ENCODE results near the gene SPRY2.
"Not testable (repeated sequence)": the region's sequence is repeated elsewhere in the genome, so short reads cannot be mapped to it uniquely, and the experiment has no call there.

SPRY2 gene

DNA sequence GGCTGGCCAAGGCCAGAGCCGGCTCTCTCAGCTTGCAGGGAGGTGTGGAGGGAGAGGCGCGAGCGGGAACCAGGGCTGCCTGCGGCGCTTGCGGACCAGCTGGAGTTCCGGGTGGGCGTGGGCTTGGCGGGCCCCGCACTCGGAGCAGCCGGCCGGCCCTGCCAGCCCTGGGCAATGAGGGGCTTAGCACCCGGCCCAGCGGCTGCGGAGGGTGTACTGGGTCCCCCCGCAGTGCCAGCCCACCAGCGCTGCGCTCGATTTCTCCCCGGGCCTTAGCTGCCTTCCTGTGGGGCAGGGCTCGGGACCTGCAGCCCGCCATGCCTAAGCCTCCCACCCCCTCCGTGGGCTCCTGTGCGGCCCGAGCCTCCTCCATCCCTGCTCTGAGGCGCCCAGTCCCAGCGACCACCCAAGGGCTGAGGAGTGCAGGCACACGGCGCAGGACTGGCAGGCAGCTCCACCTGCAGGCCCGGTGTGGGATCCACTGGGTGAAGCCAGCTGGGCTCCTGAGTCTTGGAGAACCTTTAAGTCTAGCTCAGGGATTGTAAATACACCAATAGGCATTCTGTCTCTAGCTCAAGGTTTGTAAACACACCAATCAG is 14.7 kb upstream of the SPRY2 start:
- not testable (repeated sequence) for DNase-seq (ENCODE audit: low read depth in 2 of 3, low spot score in 2 of 3)

DNA sequence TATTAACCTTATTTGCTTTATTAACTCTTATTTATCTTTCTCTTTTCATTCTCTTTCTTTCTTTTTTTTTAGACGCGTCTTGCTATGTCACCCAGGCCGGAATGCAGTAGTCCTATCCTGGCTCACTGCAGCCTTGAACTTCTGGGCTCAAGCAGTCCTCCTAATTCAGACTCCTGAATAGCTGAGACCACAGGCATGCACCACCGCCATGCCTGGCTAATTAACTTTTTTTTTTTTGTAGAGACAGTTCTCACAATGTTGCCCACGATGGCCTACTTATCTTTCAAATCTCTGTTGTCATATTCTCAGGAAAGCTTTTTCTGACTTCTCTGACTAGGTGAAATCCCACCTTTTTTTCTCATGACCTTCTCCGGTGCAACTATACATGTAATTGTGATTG is 7.8 kb upstream of the SPRY2 start:
- DNase-seq (ENCODE audit: low read depth in 2 of 3, low spot score in 2 of 3), result no peak

DNA sequence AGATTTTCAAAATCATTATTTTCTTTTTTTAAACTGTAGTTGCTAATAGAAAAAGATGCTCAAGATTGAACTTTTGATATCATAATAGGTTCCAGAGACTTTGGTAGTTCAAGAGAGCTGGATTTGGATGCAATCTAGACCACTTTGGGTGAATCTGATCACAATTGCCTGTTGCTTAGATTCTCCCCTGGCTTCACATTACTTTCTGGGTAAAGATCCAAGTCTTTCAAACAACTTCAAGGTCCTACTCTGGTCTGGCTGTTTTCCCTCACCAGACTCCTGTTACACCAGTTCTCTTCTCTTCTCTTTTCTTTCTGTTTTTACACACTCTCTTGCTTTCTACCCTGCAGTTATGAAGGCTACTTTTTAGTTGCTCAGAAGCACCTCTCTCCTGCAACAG is 7.4 kb upstream of the SPRY2 start:
- DNase-seq (ENCODE audit: low read depth in 2 of 3, low spot score in 2 of 3), result no peak

DNA sequence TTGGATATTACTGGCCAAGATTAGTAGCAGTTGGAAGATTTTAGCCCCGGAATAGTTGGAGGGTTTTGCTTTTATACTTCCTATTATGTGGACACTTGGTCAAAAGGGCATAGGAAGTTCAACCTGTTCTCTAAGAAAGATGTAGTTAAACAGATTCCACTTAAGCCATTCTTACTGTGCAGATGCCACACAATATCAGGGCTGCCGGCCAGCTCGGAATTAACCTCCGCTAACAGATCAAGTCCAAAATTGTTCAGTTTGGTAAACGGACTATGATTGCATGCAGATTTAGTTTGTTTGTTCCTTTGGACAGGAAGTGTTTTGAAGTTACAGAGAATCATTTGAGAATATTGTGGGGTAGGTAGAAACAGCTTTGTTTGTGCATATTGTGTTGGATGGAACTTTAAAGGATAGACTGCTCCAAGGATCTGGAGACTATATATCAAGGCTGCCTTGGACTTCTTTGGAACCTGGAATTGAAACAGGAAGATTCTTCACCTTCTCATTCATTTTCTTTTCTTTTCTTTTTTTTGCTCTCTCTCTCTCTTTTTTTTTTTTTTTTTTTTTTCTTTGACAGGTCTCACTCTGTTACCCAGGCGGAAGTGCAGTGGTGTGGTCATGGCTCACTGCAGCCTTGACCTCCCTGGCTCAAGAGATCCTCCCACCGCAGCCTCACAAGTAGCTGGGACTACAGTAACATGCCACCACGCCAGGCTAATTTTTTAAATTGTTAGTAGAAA is 5.0 kb upstream of the SPRY2 start:
- no peak for DNase-seq (ENCODE audit: low read depth in 2 of 3, low spot score in 2 of 3)

DNA sequence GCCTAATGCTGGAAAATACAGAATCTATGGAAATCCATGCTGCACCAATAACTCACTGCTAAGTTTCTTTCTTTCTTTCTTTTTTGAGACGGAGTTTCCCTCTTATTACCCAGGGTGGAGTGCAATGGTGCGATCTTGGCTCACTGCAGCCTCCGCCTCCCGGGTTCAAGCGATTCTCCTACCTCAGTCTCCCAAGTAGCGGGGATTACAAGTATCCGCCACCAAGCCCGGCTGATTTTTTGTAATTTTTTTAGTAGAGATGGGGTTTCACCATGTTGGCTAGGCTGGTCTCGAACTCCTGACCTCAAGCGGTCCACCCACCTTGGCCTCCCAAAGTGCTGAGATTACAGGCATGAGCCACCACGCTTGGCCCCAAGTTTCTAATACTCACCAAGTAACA is 3.1 kb upstream of the SPRY2 start:
- not testable (repeated sequence) for DNase-seq (ENCODE audit: low read depth in 2 of 3, low spot score in 2 of 3)

DNA sequence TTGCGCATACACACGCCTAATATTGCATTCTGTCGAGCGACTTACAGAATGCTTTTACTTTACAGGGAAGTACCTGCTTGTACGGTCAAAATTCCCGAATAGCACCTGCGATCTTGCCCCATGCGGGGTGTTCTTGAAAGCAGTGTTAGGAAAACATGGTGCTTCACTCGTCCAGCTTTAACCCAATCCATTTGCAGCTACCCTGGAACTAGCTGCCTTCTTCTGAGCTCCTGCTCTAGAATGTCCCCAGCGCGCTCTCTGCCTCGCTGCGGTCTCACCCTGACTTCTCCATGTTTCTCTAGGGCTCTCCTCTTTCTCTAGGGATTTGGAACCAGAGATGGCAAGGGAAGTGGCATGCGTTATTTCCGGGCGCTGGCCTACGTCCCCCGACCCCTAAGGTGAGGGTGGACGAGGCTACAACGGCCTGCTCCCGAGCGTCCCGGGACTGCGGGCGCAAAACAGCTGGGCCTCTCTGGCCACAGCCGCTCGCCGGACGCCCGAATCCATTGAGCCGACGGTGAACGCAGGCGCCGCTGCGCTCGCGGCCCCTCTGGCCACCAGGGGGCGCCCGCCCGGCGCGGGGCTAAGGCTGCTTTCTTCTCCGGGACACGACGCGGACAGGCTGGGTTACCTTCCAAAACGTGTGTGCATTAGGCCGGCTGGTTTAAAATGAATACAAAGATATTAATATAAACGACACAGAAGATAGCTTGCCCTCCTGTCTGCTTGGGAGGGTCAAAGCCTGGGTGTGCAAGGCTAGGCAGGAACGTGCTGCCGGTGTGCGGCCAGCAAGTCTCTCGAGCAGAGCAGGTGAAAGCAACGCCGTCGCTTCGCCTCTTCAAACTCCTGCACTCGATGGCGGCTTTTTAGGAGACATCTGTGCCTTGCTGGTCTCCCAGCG is 1.8 kb upstream of the SPRY2 start:
- DNase-seq (ENCODE audit: low read depth in 2 of 3, low spot score in 2 of 3), result peak in 2 of 3 experiments; percentile 52 to 62

DNA sequence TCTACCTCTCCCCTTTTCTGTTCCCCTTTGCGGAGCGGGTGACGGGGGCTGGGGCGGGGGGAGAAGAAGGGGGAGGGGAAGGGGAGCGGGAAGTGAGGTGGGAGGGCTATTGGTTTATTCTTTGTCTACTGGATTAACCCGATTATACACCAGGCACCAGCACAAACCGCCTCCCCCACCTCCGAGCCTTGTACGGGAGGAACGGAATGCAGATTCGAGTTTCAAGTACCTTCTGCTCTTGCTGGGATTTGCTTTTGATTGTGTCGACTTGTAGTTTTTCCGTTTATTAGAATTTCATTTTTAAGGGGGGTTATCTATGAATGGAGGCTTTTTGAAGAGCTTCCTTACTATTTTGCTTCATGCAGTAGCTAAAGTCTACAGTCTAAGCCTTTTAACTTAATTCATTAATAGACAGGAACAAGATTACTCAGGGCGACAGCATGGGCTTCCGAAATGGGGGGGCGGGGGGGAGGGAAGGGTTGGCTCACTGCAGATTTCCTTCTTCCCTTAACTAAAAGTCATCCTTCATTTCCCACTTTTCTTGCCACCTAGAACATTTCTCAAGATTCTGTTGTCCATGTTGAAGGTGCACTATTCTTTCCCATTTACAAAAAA is 937 bp upstream of the SPRY2 start:
- no peak for DNase-seq (ENCODE audit: low read depth in 2 of 3, low spot score in 2 of 3)

DNA sequence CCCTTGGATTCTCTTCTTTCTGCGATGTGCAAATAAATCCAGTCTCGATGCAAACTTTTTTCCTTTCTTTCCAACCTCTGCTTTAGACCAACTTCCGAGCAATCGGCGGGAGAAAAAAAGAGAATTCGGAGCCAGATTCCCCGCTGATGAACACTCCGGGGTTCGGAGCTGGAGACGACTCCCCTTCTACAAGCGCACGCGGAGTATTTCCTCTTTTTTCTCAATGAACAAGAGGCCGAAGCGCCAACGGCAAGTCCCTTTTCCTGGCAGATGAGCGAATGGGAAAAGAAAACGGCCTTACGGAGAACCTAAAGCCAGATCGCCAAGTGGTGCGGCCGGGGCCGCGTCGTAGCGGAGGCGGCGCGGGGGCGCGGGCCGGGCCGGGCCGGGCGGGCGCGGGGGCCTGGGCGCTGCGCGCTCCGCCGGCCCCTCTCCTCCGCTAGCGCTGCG is 250 bp downstream of the SPRY2 start:
- DNase-seq (ENCODE audit: low read depth in 2 of 3, low spot score in 2 of 3), result no peak

DNA sequence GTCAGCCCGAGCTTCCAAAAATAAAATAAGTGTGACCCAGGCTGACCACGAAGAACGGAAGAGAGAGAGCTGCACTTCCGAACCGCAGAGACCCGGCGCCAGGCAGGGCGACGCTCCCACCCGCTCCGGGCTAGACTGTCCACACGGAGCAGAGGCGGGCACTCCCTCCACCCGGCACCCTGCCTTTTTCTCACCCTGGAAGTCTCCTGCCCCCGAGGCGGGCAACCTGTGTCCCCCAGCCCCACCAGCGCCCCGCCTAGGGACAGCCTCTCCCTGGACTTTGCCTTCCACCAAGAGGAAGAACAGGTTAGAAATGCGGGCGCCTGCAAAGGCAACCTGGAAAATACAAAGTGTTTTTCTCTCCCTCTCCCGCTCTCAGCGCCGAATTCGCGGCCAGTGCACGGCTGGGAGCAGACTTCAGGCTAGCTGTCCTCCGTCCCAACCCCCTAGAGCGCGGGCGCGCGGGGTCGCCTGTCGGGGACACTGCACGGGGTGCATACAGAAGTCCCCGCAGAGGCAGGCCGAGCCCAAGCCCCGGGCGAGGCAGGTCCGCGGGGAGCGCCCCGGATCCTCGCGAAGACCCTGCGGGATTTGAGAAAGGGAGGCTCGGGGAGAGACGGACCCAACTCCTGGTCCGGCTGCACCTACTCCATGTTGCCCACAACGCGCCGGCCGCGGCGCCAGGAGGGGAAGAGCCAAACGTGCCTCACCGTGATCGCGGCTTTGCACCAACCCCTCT is 845 bp downstream of the SPRY2 start:
- peak in 1 of 3 experiments; percentile 7 for DNase-seq (ENCODE audit: low read depth in 2 of 3, low spot score in 2 of 3)

DNA sequence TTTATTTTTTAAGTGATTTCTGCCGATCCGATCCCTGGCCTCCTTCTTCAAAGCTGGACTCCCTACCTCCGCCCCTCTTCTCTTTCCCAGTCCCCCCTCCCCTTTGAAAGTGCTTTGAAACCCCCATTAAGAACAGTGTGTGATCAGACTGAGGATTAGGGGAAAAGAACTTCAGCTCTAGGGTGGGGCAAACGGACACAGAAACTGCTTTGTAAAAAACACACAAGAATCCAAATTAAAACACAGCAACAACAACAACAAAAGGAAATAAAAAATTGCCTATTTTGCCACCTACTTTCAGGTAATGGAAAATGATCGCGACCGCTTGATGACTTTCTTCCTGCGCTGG is 1.4 kb downstream of the SPRY2 start:
- no peak for DNase-seq (ENCODE audit: low read depth in 2 of 3, low spot score in 2 of 3)

DNA sequence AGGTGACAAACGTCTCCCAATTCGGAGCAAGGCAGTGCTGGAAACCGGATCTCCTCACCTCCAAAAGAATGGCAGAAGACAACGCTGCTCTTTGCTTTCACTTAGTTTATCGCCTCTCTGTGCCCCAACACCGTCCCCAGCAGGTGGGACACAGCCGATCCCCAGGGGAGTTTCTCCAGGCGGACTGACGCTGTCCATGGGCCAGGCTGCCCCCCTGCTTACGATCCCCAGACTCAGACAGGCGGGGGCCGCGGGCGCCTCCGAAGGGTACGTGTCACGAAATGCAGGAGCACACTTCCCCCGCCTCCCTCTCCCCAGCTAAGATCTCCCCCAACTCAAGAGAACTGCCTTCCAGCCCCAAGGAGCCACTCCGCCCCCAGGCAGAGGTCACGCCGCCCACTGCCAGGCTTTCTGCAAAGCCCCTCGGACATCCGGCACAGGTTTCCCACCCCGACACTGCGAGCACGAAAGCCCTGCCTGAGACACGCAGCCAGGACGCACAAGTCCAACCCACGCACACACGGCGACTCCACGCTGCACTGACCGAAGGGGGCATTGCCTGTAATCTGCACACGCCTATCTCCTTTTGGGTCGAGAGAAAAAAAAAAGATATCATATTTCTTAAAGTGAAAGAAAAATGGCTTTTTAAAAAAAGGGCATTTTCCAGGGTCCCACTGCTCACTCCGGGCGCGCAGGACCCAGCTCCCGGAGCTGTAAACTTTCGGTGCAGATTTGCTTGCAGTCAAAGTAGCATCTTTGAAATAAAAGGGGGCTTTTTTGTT is 2.0 kb downstream of the SPRY2 start:
- no peak for DNase-seq (ENCODE audit: low read depth in 2 of 3, low spot score in 2 of 3)

DNA sequence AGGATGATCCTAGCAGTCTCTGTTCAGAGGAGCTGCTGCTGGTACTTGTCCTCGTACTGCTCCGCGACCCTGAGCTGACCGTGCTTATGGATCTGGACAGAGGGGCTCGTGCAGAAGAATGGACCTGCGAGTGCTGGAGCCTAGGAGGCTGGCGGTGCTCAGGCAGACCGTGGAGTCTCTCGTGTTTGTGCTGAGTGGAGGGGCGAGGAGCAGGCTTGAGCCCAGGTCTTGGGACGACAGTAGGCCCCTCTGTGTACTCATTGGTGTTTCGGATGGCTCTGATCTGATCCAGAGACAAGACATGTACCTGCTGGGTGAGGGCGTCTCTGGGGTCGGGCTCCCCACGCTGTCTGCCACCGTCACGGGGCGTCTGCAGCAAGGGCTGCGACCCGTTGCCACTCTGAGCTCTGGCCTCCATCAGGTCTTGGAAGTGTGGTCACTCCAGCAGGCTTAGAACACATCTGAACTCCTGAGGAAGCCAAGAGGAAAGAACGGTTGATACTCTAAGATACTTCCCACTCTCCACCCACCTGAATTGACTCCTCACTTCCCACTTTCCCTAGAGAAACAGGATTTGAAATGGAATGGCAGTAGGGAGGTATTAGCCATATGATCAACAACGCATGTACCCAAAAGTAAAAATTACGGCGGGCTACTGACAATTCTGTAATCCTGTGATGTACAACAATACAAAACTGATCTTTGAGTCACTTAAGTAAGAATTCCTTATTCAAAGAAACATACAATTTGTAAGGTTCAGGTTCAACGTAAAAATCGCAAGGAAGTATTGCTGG is 3.4 kb downstream of the SPRY2 start:
- no peak for DNase-seq (ENCODE audit: low read depth in 2 of 3, low spot score in 2 of 3)

DNA sequence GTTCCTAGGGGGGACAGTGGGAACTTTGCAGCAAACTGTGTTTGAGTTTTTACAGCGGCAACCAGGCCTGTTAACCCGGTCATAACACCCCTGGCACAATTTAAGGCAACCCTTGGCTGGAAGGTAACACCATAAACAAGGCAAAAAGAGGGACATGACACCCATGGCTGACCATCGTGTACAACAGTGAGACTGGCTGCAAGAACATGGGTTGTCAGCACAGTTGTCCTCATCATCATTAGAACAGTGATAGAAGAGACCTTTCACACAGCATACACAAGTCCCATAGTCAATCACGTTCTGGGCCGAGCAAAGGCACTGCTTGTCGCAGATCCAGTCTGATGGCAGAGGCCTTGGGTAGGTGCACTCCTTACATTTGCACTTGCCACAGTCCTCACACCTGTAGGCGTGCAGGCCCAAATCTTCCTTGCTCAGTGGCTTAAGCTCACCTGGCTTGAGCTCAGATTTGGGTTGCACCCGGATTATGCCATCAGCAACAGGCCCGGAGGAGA is 4.1 kb downstream of the SPRY2 start:
- DNase-seq (ENCODE audit: low read depth in 2 of 3, low spot score in 2 of 3), result no peak

DNA sequence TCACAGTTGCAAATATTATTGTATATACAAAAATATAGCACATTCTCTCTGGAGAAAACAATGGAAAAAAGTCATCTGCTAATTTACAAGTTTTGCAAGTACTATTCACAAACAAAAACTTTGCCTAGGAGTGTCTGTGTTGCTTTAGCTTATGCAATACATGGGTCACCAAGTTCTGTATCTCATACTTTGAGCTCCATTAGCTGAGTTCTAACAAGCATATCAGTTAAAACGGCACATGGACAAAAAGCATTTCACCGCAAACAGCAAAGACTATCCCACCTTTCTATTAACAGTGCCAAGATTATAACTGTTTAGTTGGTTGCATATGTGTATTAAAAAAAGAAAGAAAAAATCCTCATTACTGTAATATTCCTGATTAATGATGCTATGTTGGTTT is 4.6 kb downstream of the SPRY2 start:
- no peak for DNase-seq (ENCODE audit: low read depth in 2 of 3, low spot score in 2 of 3)

DNA sequence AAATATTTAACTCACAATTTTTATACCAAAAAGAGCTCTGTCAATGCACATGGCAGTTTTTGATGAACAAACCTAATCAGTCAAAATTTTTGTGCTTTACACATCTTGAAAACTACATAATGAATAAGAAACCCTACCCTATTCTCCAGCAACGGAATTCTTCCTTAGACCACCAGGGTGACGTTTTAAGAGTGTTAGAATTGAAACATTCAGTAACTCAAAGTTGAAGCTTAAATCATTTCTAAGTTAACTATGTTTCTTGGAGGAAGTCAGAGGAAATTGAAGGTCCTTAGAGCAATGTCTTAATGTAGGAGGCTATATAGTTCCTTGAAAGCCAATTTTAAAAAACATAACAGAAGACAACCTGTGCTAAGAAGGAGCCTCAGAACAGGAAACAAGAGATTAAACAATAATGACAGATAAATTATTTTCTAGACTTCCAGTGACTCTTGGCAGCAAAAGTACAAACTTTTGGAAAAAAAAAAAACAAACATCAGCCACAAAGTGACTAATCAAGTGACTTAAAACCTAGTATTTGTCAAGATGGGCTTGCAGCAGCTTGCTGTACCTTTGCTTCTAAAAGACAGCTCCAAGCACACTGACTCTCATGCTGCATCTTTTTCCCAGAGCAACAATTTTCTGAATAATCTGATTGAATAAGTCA is 6.2 kb downstream of the SPRY2 start:
- DNase-seq (ENCODE audit: low read depth in 2 of 3, low spot score in 2 of 3), result no peak

DNA sequence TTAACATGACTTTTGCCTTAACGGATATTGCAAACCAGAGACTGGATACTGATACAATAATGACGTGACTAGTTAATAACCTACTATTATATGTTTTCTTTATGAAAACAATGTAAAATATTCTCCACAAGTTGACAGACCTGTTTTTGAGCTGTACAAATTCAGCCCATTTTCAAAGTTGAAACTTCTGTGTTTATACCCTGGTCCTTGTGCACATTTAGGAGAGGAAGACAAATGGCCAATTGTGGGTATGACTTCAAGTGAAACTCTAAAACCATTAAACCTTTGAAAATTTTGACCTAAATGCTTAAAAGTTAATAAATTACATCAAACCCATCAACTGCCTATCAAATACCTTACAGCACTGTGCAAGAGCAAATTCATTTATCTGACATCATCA is 8.9 kb downstream of the SPRY2 start:
- no peak for DNase-seq (ENCODE audit: low read depth in 2 of 3, low spot score in 2 of 3)

DNA sequence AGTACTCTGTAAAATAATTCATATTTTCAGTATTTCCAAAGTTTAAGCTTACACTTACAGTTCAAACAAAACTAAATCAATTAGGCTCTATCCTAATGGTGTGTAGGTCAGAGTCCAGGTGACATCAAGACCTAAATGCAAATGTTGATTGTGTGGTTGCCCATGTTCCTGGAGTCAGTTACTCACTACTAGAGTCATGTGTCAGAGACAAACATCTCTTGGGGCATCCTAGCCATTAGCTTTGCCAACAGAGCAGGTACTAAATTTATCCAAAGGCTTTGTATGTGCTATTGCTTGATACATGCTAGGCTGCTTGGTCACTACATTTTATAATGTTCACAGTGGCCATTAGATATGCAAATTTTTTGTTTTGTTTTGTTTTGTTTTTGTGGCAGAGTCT is 11.7 kb downstream of the SPRY2 start:
- no peak for DNase-seq (ENCODE audit: low read depth in 2 of 3, low spot score in 2 of 3)

DNA sequence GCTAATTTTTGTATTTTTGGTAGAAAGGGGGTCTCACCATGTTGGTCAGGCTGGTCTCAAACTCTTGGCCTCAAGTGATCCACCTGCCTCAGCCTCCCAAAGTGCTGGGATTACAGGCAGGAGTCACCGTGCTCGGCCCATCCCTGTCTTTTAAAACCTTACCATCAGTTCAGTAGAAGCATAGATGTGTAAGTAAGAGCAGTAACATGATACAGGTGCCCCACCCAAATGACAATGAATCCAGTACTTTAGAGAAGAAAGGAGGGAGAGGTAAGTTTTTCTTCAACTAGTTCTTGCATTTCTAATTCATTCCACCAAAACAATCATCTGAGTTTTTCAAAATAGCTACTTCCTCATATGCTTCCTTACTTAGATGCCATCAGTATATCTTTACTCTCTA is 21.9 kb downstream of the SPRY2 start:
- no peak for DNase-seq (ENCODE audit: low read depth in 2 of 3, low spot score in 2 of 3)

Data from activated CD8-positive, alpha-beta memory T cell treated with anti-CD3 and anti-CD28 coated beads for 48 hours (primary cell).